Panc1 (cell line): ENCODE data around the gene CACFD1.

ENCODE experiments used
- REST ChIP-seq, 2 experiments: IDR thresholded peaks; 2 replicates each; pipeline ENCODE4 v1.6.1; 2011 to 2012; ENCODE audit warnings: low read depth in 2 of 2, control low read depth in 1 of 2, low read length in 1 of 2, mild to moderate bottlenecking in 1 of 2, moderate library complexity in 1 of 2; ENCODE audit not compliant: insufficient read depth in 1 of 2
- TF ChIP-seq, protein P1 (sequence below): fragments of 450-650 bp; IDR thresholded peaks from 2 replicates; pipeline ENCODE4 v1.5.1; 2017; ENCODE audit warnings: mild to moderate bottlenecking

DNA sequence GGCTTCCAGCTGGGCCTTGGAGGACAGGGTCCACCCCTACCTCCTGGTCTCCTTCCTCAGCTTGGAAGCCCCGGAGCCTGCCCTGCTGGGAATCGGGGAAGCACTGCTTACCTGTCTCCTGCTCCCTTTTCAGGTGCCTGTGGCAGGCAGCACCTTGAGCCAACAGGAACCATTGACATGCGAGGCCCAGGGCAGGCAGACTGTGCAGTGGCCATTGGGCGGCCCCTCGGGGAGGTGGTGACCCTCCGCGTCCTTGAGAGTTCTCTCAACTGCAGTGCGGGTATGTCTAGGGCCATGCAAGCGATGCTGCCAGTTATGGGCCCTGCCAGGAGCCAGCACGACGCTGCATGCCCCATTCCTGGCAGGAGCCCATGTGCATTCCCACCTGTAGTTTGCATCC, 3.8 kb upstream of the CACFD1 start:
- TF ChIP-seq, protein P1, sequence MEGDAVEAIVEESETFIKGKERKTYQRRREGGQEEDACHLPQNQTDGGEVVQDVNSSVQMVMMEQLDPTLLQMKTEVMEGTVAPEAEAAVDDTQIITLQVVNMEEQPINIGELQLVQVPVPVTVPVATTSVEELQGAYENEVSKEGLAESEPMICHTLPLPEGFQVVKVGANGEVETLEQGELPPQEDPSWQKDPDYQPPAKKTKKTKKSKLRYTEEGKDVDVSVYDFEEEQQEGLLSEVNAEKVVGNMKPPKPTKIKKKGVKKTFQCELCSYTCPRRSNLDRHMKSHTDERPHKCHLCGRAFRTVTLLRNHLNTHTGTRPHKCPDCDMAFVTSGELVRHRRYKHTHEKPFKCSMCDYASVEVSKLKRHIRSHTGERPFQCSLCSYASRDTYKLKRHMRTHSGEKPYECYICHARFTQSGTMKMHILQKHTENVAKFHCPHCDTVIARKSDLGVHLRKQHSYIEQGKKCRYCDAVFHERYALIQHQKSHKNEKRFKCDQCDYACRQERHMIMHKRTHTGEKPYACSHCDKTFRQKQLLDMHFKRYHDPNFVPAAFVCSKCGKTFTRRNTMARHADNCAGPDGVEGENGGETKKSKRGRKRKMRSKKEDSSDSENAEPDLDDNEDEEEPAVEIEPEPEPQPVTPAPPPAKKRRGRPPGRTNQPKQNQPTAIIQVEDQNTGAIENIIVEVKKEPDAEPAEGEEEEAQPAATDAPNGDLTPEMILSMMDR = no peak
- TF ChIP-seq REST (IDR thresholded peaks at IDR 0.05; ENCODE audit: insufficient read depth in 1 of 2, low read depth in 2 of 2, low read length in 1 of 2) = no peak
